Stimulated activated CD8-positive, alpha-beta memory T cell treated with anti-CD3 and anti-CD28 coated beads, Interleukin-7, amount 100 ng/mL, for 48 hours (primary cell): ENCODE data around the gene MORC2.
A peak's percentile ranks its signal among the peaks of the same experiment; 100 is the strongest.

ENCODE experiments used
- DNase-seq, 2 donors: peaks; one replicate each; pipeline ENCODE4 v3.0.0-alpha.2; 2020; ENCODE audit warnings: low read depth in 1 of 2; ENCODE audit errors: extremely low read depth in 1 of 2

Gene MORC2

GRCh38 chr22:30968015-30968923 is at the start of gene MORC2:
Gene MORC2, minus strand, starts transcription at chr22:30968774. Its CDS starts 885 bp downstream, at chr22:30967889.
- DNase-seq, result peak in 1 of 2 donors; percentile 3

- DNase-seq, result no peak
Measured at GRCh38 chr22:31005535-31005934, 37.0 kb upstream of the MORC2 start.

GRCh38 chr22:31001124-31001770 is 32.7 kb upstream of the MORC2 start:
- DNase-seq, result no peak

GRCh38 chr22:30998329-30998728 is 29.8 kb upstream of the MORC2 start:
- DNase-seq, result no peak

GRCh38 chr22:30996462-30996861 is 27.9 kb upstream of the MORC2 start:
- DNase-seq, result no peak

- no peak for DNase-seq
Measured at GRCh38 chr22:30994960-30995359, 26.4 kb upstream of the MORC2 start.

GRCh38 chr22:30992565-30992964 is 24.0 kb upstream of the MORC2 start:
- no peak for DNase-seq

- DNase-seq, result no peak
Measured at GRCh38 chr22:30990690-30991089, 22.1 kb upstream of the MORC2 start.

- DNase-seq, result no peak
Measured at GRCh38 chr22:30989474-30989873, 20.9 kb upstream of the MORC2 start.

GRCh38 chr22:30985561-30986208 is 17.1 kb upstream of the MORC2 start:
- DNase-seq, result no peak

GRCh38 chr22:30984317-30984716 is 15.7 kb upstream of the MORC2 start:
- DNase-seq, result no peak

GRCh38 chr22:30982512-30982911 is 13.9 kb upstream of the MORC2 start:
- no peak for DNase-seq

GRCh38 chr22:30979932-30980331 is 11.4 kb upstream of the MORC2 start:
- DNase-seq, result no peak

GRCh38 chr22:30978304-30978962 is 9.9 kb upstream of the MORC2 start:
- DNase-seq, result no peak

- DNase-seq, result no peak
Measured at GRCh38 chr22:30970356-30970746, 1.8 kb upstream of the MORC2 start.

- DNase-seq, result peak; percentile 2 to 10
Measured at GRCh38 chr22:30969532-30970355, 1.2 kb upstream of the MORC2 start.

- DNase-seq, result peak; percentile 95 to 97
Measured at GRCh38 chr22:30968924-30969531, 454 bp upstream of the MORC2 start, which contains the start of gene TUG1. Gene TUG1, plus strand, starts transcription at chr22:30969265.

- DNase-seq, result no peak
Measured at GRCh38 chr22:30964858-30965257, 3.7 kb downstream of the MORC2 start.

GRCh38 chr22:30955153-30955552 is 13.4 kb downstream of the MORC2 start:
- no peak for DNase-seq

GRCh38 chr22:30953206-30953605 is 15.4 kb downstream of the MORC2 start:
- DNase-seq, result no peak
